ENCODE data around the gene PRTN3. TPM values are rescaled to one million over a fixed set of nuclear protein-coding genes. Genes with fewer than 3 reads are reported as not detected.

The PRTN3 gene
- total RNA-seq, 2 donors from 2014 or later = not detected

GRCh38 chr19:797528-798414 is 43.0 kb upstream of the PRTN3 start:
- H3K27me3 ChIP-seq (ENCODE audit: control insufficient read depth, insufficient read depth, low read length, poor library complexity, severe bottlenecking) = no peaks in the 10 kb centered on the region
- H3K9me3 ChIP-seq (ENCODE audit: control insufficient read depth, low read length) = no peaks in the 10 kb centered on the region
- peak overlapping the region; percentile 98 for H3K9ac ChIP-seq (ENCODE audit: extremely low read depth, low read length, poor library complexity, severe bottlenecking)
- H3K4me3 Mint-ChIP-seq = peak overlapping the region; percentile 88
- peak; percentile 92 for DNase-seq
- H3K9me3 Mint-ChIP-seq = no peaks in the 10 kb centered on the region
- 0% methylated on average over 22 to 129 of the region's 129 CpGs for WGBS, 2 experiments (ENCODE audit: insufficient coverage in 1 of 2, insufficient read length in 1 of 2)
- H3K4me1 Mint-ChIP-seq = peaks cover 22% of the 10 kb centered on the region
- H3K4me3 ChIP-seq (ENCODE audit: low read length) = peak overlapping the region; percentile 93
- no peaks in the 10 kb centered on the region for H3K27me3 Mint-ChIP-seq (ENCODE audit: insufficient read depth)
- H3K4me1 ChIP-seq (ENCODE audit: control insufficient read depth, insufficient read depth, low read length) = peaks cover 26% of the 10 kb centered on the region
- peaks cover 34% of the 10 kb centered on the region for H3K36me3 Mint-ChIP-seq (ENCODE audit: low read depth)
- peak overlapping the region; percentile 96 for H3K27ac Mint-ChIP-seq
- TF ChIP-seq CTCF (conservative IDR thresholded peaks at IDR 0.05) = peak; percentile 12
- H3K27ac ChIP-seq (ENCODE audit: low read depth, low read length) = peak overlapping the region; percentile 98
- H3K36me3 ChIP-seq (ENCODE audit: control insufficient read depth, insufficient read depth, low read length) = peaks cover 37% of the 10 kb centered on the region

- Histone ChIP-seq H3K27me3 (ENCODE audit: control insufficient read depth, insufficient read depth, low read length, poor library complexity, severe bottlenecking) (no peaks in the 10 kb centered on the region), H3K27ac (ENCODE audit: low read depth, low read length) (peak overlapping the region; percentile 77), H3K36me3 (ENCODE audit: control insufficient read depth, insufficient read depth, low read length) (peaks cover 45% of the 10 kb centered on the region), H3K9ac (ENCODE audit: extremely low read depth, low read length, poor library complexity, severe bottlenecking) (peak overlapping the region; percentile 98), H3K4me1 (ENCODE audit: control insufficient read depth, insufficient read depth, low read length) (peaks cover 27% of the 10 kb centered on the region), H3K4me3 (ENCODE audit: low read length) (peak overlapping the region; percentile 93), H3K9me3 (ENCODE audit: control insufficient read depth, low read length) (no peaks in the 10 kb centered on the region)
- DNase-seq = peak; percentile 57
- no peaks in the 10 kb centered on the region for H3K27me3 Mint-ChIP-seq (ENCODE audit: insufficient read depth)
- H3K4me1 Mint-ChIP-seq = peaks cover 22% of the 10 kb centered on the region
- 1% methylated on average over 19 to 44 of the region's 44 CpGs for WGBS, 2 experiments (ENCODE audit: insufficient coverage in 1 of 2, insufficient read length in 1 of 2)
- peak overlapping the region; percentile 88 for H3K4me3 Mint-ChIP-seq
- TF ChIP-seq CTCF (conservative IDR thresholded peaks at IDR 0.05) = no peak
- peak overlapping the region; percentile 96 for H3K27ac Mint-ChIP-seq
- no peaks in the 10 kb centered on the region for H3K9me3 Mint-ChIP-seq
- peaks cover 41% of the 10 kb centered on the region for H3K36me3 Mint-ChIP-seq (ENCODE audit: low read depth)
These were observed 42.3 kb upstream of the PRTN3 start for GRCh38 chr19:798415-799075.

DNA sequence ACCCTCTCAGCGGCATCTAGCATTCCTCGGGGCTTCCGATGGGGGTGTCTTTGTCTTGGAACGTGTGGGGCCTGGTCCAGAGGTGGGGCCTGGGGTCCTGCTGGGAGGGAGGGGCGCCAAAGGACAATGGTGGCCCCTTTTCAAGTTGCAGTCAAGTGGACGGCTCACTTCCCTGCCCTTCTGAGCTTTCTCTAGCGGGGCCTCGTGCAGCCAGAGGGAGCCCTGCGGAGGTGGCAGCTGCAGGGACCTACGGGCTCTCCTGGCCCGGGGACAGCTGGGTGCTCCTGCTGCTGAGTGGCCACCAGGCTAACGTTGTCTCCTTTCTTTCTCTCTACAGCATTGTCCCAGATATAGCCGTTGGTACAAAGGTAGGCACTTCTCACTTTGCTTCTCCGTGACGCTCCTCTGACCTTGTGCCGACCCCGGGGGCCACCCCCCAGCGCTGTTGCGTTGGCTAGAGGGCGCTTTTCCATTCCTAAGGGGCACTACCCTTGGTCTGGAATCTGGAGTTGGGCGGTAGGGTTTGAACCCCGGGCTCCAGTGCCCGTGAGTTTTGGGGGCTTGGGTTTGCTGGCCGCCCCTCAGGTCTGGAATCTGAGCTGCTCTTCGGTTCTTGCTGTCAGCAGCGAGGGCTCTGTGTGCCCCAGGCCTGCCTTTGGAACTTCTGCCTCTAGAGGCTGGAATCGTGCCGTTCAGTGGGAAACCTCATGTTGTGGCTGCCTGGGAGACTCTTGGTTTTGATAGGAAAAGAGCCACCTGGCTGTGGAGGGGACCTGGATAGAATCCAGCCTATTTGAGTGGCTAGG is 41.5 kb upstream of the PRTN3 start:
- peak overlapping the region; percentile 93 for H3K27ac Mint-ChIP-seq
- no peaks in the 10 kb centered on the region for H3K9me3 Mint-ChIP-seq
- H3K27me3 ChIP-seq (ENCODE audit: control insufficient read depth, insufficient read depth, low read length, poor library complexity, severe bottlenecking) = no peaks in the 10 kb centered on the region
- H3K27ac ChIP-seq (ENCODE audit: low read depth, low read length) = peak overlapping the region; percentile 40
- H3K36me3 Mint-ChIP-seq (ENCODE audit: low read depth) = peaks cover 47% of the 10 kb centered on the region
- H3K9me3 ChIP-seq (ENCODE audit: control insufficient read depth, low read length) = no peaks in the 10 kb centered on the region
- H3K9ac ChIP-seq (ENCODE audit: extremely low read depth, low read length, poor library complexity, severe bottlenecking) = peak overlapping the region; percentile 98
- TF ChIP-seq CTCF (conservative IDR thresholded peaks at IDR 0.05) = peak; percentile 49
- peak overlapping the region; percentile 93 for H3K4me3 ChIP-seq (ENCODE audit: low read length)
- H3K4me3 Mint-ChIP-seq = peak overlapping the region; percentile 88
- 20 to 29% methylated on average over 13 to 28 of the region's 28 CpGs for WGBS, 2 experiments (ENCODE audit: insufficient coverage in 1 of 2, insufficient read length in 1 of 2)
- DNase-seq = peak; percentile 77
- peaks cover 22% of the 10 kb centered on the region for H3K4me1 Mint-ChIP-seq
- no peaks in the 10 kb centered on the region for H3K27me3 Mint-ChIP-seq (ENCODE audit: insufficient read depth)
- H3K36me3 ChIP-seq (ENCODE audit: control insufficient read depth, insufficient read depth, low read length) = peaks cover 52% of the 10 kb centered on the region
- H3K4me1 ChIP-seq (ENCODE audit: control insufficient read depth, insufficient read depth, low read length) = peaks cover 27% of the 10 kb centered on the region
